BE2C (cell line): ENCODE data around the gene TST.

Source experiments
- DNase-seq: peaks from one replicate; pipeline ENCODE4 v3.0.0-alpha.2; 2020
- H3K27me3 ChIP-seq: fragments of 250-450 bp; sonication (Bioruptor Pico); 2 replicates; pipeline ENCODE4 v1.5.1; 2020; ENCODE audit warnings: mild to moderate bottlenecking
- H3K36me3 ChIP-seq: fragments of 250-450 bp; sonication (Bioruptor Pico); 2 replicates; pipeline ENCODE4 v1.5.1; 2020; ENCODE audit warnings: mild to moderate bottlenecking
- H3K4me1 ChIP-seq: fragments of 250-450 bp; sonication (Bioruptor Pico); 2 replicates; pipeline ENCODE4 v1.5.1; 2020
- H3K4me3 ChIP-seq: 2 replicates; pipeline ENCODE4 v1.5.1; 2011; ENCODE audit warnings: low read depth, low read length
- H3K9me3 ChIP-seq: fragments of 250-450 bp; sonication (Bioruptor Pico); 2 replicates; pipeline ENCODE4 v1.5.1; 2020
- TF ChIP-seq, protein P1 (sequence below): IDR thresholded peaks from 2 replicates; pipeline ENCODE4 v1.5.1; 2012; ENCODE audit warnings: mild to moderate bottlenecking, low read depth, low read length

The TST gene

DNA sequence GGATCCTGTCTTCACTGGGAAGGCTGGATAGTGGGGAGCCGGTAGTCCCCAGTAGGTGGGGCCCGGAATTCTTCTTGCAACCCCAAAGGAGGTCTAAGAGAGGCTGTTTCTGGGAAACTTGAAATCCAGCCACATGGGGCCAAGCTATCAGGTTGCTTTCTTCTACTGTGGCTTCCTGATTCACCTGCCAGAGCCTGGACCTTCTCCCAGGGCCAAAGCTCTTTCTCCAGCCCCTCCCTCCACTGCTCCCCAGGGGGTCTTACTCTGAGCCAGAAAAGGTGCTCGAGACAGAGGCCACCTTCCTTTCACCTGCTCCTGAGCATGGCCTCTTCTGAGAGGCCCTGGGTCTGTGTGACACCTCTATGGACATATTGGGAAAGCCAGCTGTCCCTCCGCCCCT is 9.1 kb downstream of the TST start:
- Histone ChIP-seq H3K4me3 (no peak overlapping the region), H3K4me1 (no peaks in the 10 kb centered on the region), H3K9me3 (no peaks in the 10 kb centered on the region), H3K36me3 (no peaks in the 10 kb centered on the region), H3K27me3 (peaks cover 5% of the 10 kb centered on the region)
- no peak for DNase-seq
- TF ChIP-seq, protein P1, sequence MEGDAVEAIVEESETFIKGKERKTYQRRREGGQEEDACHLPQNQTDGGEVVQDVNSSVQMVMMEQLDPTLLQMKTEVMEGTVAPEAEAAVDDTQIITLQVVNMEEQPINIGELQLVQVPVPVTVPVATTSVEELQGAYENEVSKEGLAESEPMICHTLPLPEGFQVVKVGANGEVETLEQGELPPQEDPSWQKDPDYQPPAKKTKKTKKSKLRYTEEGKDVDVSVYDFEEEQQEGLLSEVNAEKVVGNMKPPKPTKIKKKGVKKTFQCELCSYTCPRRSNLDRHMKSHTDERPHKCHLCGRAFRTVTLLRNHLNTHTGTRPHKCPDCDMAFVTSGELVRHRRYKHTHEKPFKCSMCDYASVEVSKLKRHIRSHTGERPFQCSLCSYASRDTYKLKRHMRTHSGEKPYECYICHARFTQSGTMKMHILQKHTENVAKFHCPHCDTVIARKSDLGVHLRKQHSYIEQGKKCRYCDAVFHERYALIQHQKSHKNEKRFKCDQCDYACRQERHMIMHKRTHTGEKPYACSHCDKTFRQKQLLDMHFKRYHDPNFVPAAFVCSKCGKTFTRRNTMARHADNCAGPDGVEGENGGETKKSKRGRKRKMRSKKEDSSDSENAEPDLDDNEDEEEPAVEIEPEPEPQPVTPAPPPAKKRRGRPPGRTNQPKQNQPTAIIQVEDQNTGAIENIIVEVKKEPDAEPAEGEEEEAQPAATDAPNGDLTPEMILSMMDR: no peak

DNA sequence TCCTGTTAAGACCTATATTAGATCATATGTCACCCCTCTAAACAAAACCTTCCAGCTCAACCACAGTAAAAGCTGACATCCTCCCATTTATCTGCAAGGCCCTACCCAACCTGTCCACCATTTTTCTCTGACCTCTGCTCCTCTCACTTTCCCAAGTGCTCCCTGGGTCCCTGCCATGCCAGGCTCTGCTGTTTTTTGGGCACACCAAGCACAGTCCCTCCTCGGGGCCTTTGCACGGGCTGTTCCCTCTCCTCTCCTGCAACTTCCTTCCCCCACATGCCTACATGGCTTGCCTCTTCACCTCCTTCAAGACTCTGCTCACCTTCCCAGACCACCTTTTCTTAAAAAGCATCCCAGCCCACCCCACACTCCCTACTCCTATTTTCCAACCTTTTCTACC is 9.8 kb downstream of the TST start:
- H3K9me3 ChIP-seq: no peaks in the 10 kb centered on the region
- H3K4me1 ChIP-seq: no peaks in the 10 kb centered on the region
- TF ChIP-seq, protein P1: no peak
- H3K27me3 ChIP-seq: peaks cover 7% of the 10 kb centered on the region
- H3K4me3 ChIP-seq: no peak overlapping the region
- no peaks in the 10 kb centered on the region for H3K36me3 ChIP-seq
- no peak for DNase-seq

DNA sequence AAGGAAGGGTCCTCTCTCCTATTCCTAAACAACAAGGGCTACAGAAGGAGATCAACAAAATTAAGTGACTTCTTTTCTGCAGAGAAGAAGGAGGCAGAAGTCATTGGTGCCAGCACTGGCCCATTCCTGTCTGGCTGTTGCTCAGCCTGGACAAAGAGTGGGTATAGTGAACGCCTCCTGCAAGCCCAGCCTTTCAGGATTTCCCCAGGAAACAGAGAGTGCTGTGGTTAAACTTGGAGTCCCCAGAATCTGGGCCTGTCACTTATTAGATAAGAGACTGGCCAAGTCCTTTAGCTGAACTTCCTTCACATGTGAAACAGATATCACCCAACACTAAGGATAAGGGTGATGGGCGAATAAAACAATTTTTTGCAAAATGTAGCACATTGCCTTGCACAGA is 10.9 kb downstream of the TST start:
- TF ChIP-seq, protein P1: no peak
- Histone ChIP-seq H3K27me3 (peaks cover 7% of the 10 kb centered on the region), H3K36me3 (no peaks in the 10 kb centered on the region), H3K4me3 (no peak overlapping the region), H3K9me3 (no peaks in the 10 kb centered on the region), H3K4me1 (no peaks in the 10 kb centered on the region)
- no peak for DNase-seq

DNA sequence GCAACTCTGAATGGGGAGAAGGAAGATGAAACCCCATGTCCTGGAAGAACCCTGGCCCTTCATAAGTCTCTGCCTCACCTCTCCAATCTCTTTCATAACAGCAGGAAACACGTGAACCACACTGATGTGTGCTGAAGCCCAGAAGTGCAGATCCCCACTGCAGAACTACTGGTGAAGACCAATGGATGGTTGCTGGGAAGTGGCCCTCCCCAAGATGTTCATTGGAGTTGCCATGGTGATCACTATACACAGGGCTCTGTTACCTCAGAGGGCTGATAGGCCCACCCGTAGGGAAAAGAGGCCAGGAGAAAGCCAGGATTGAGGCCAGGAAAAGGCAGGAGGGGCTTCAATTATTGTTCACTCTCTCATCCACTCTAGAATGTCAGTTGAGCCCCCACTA is 11.6 kb downstream of the TST start:
- TF ChIP-seq, protein P1: no peak
- DNase-seq: no peak
- no peak overlapping the region for H3K4me3 ChIP-seq
- H3K4me1 ChIP-seq: no peaks in the 10 kb centered on the region
- H3K9me3 ChIP-seq: no peaks in the 10 kb centered on the region
- no peaks in the 10 kb centered on the region for H3K36me3 ChIP-seq
- H3K27me3 ChIP-seq: peaks cover 7% of the 10 kb centered on the region

DNA sequence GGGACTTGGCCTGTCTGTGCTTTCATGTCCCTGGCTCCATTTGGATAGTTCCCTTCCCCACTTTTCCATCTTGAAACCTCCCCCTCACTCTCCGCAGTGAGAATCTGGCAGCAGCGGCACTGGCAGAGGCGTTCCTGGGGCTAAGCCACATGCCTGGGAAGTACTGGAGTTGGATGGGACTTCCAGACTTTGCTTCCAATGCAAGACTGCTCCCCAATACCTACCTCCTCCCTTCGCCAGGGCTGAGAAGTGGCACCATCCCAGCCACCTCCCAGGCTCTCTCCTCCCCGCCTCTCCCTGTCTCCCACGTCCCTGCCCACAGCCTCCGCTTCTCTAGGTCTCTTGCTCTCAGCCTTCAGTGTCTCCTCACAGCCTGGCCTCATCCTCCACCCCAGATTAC is 16.6 kb downstream of the TST start:
- no peaks in the 10 kb centered on the region for H3K36me3 ChIP-seq
- peaks cover 7% of the 10 kb centered on the region for H3K27me3 ChIP-seq
- DNase-seq: no peak
- no peak overlapping the region for H3K4me3 ChIP-seq
- no peaks in the 10 kb centered on the region for H3K9me3 ChIP-seq
- TF ChIP-seq, protein P1: no peak
- no peaks in the 10 kb centered on the region for H3K4me1 ChIP-seq

DNA sequence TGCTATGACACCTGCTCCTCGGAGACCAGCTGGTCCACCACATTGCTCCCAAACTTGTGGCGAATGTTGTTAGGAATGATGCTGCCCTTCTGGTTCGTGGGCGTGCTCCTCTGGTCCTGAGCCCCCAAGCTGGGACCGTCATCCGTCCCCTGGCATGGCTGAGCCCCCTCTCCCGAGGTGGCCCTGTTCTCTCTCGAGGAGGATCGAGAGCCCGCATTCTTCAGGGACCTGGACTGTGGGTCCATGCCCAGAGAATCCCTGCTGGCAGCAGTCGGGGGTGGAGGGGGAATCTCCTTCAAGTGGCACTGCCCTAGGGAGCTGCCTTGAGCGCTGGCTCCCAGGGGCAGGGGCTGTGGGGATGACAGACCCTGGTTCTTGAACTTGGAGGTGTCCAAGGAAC is 17.4 kb downstream of the TST start:
- Histone ChIP-seq H3K9me3 (no peaks in the 10 kb centered on the region), H3K4me1 (no peaks in the 10 kb centered on the region), H3K27me3 (peaks cover 7% of the 10 kb centered on the region), H3K36me3 (no peaks in the 10 kb centered on the region), H3K4me3 (no peak overlapping the region)
- DNase-seq: no peak
- TF ChIP-seq, protein P1: no peak
